ENCODE results near the gene OSBPL9. TPM values are rescaled to one million over a fixed set of nuclear protein-coding genes. Genes with fewer than 3 reads are reported as not detected.

OSBPL9 gene
- total RNA-seq, 4 donors from 2014 or later = 65.8 to 206 (median 136) TPM

GRCh38 chr1:51629918-51630317 lies 13.0 kb downstream of the OSBPL9 start:
- TF ChIP-seq CTCF (IDR thresholded peaks at IDR 0.05 in 4 of 5, conservative IDR thresholded peaks at IDR 0.05 in 1 of 5) (no peak), POLR2A (IDR thresholded peaks at IDR 0.05) (no peak)
- in situ Hi-C loops (cut with MboI; ENCODE audit: low sequenced_read_pairs in 4 of 4) (loop anchor here in 3 of 4 donors (10.0 to 25.0 kb wide), 2 partner anchors 132 to 145 kb away; no protein-coding TSS in a partner anchor), intact Hi-C loops (cut with DNase I; ENCODE audit: low total_unique reads) (no loop called here)

GRCh38 chr1:51630393-51630792 lies 13.5 kb downstream of the OSBPL9 start:
- Histone ChIP-seq H3K27ac (peak overlapping the region; percentile 94 to 99 (median 99)), H3K9me3 (no peaks in the 10 kb centered on the region), H3K4me3 (no peak overlapping the region), H3K27me3 (no peaks in the 10 kb centered on the region), H3K4me1 (peaks cover 66 to 89% of the 10 kb centered on the region in 2 donors), H3K36me3 (no peaks in the 10 kb centered on the region)
- DNase-seq = no peak
- ATAC-seq = no peak
- TF ChIP-seq POLR2A (IDR thresholded peaks at IDR 0.05) (no peak), CTCF (IDR thresholded peaks at IDR 0.05 in 4 of 5, conservative IDR thresholded peaks at IDR 0.05 in 1 of 5) (no peak)
- in situ Hi-C loops (cut with MboI; ENCODE audit: low sequenced_read_pairs in 4 of 4) = loop anchor here in 2 of 4 donors (25.0 kb wide), 1 partner anchor 132 kb away; no protein-coding TSS in a partner anchor
- intact Hi-C loops (cut with DNase I; ENCODE audit: low total_unique reads) = no loop called here

More at GRCh38 chr1:51629918-51630317, 13.0 kb downstream of the OSBPL9 start:
- Histone ChIP-seq H3K9me3 (no peaks in the 10 kb centered on the region), H3K4me3 (no peak overlapping the region), H3K36me3 (no peaks in the 10 kb centered on the region), H3K27ac (peak overlapping the region; percentile 94 to 99 (median 99)), H3K4me1 (peaks cover 66 to 87% of the 10 kb centered on the region in 2 donors), H3K27me3 (no peaks in the 10 kb centered on the region)
- DNase-seq = no peak
- ATAC-seq = no peak

GRCh38 chr1:51630922-51631321 lies 14.0 kb downstream of the OSBPL9 start:
- in situ Hi-C loops (cut with MboI; ENCODE audit: low sequenced_read_pairs in 4 of 4) (loop anchor here in 2 of 4 donors (25.0 kb wide), 1 partner anchor 131 kb away; no protein-coding TSS in a partner anchor), intact Hi-C loops (cut with DNase I; ENCODE audit: low total_unique reads) (no loop called here)
- Histone ChIP-seq H3K9me3 (no peaks in the 10 kb centered on the region), H3K36me3 (no peaks in the 10 kb centered on the region), H3K4me3 (no peak overlapping the region), H3K27me3 (no peaks in the 10 kb centered on the region), H3K4me1 (peaks cover 66 to 87% of the 10 kb centered on the region in 2 donors), H3K27ac (peak overlapping the region; percentile 94 to 99 (median 99))
- no peak for DNase-seq
- TF ChIP-seq CTCF (IDR thresholded peaks at IDR 0.05 in 4 of 5, conservative IDR thresholded peaks at IDR 0.05 in 1 of 5) (no peak), POLR2A (IDR thresholded peaks at IDR 0.05) (no peak)
- no peak for ATAC-seq

- H3K36me3 ChIP-seq = no peaks in the 10 kb centered on the region
- in situ Hi-C loops (cut with MboI; ENCODE audit: low sequenced_read_pairs in 4 of 4) = loop anchor here in 2 of 4 donors (25.0 kb wide), 1 partner anchor 131 kb away; no protein-coding TSS in a partner anchor
- H3K27ac ChIP-seq = peak overlapping the region; percentile 94 to 99 (median 99)
- TF ChIP-seq CTCF (IDR thresholded peaks at IDR 0.05 in 4 of 5, conservative IDR thresholded peaks at IDR 0.05 in 1 of 5) (no peak), POLR2A (IDR thresholded peaks at IDR 0.05) (no peak)
- intact Hi-C loops (cut with DNase I; ENCODE audit: low total_unique reads) = no loop called here
- H3K4me1 ChIP-seq = peaks cover 70 to 88% of the 10 kb centered on the region in 2 donors
- DNase-seq (no peak), ATAC-seq (no peak)
- H3K27me3 ChIP-seq = no peaks in the 10 kb centered on the region
- no peak overlapping the region for H3K4me3 ChIP-seq
- H3K9me3 ChIP-seq = no peaks in the 10 kb centered on the region
These were observed 14.9 kb downstream of the OSBPL9 start for GRCh38 chr1:51631747-51632146.
